Retinal pigment epithelial cell (primary cell): ENCODE data around the gene PDGFRB.

Experiments
- DNase-seq: peaks from one replicate; pipeline ENCODE4 v3.0.0-alpha.2; 2010; ENCODE audit warnings: low read depth
- H3K4me3 ChIP-seq: 2 replicates; pipeline ENCODE4 v1.5.1; 2011; ENCODE audit warnings: mild to moderate bottlenecking, low read length, control low read depth, moderate library complexity
- TF ChIP-seq, protein P1 (sequence below): conservative IDR thresholded peaks from 2 replicates; pipeline ENCODE4 v1.5.1; 2011; ENCODE audit warnings: low read depth, low read length, control low read depth, inconsistent platforms

PDGFRB gene

DNA sequence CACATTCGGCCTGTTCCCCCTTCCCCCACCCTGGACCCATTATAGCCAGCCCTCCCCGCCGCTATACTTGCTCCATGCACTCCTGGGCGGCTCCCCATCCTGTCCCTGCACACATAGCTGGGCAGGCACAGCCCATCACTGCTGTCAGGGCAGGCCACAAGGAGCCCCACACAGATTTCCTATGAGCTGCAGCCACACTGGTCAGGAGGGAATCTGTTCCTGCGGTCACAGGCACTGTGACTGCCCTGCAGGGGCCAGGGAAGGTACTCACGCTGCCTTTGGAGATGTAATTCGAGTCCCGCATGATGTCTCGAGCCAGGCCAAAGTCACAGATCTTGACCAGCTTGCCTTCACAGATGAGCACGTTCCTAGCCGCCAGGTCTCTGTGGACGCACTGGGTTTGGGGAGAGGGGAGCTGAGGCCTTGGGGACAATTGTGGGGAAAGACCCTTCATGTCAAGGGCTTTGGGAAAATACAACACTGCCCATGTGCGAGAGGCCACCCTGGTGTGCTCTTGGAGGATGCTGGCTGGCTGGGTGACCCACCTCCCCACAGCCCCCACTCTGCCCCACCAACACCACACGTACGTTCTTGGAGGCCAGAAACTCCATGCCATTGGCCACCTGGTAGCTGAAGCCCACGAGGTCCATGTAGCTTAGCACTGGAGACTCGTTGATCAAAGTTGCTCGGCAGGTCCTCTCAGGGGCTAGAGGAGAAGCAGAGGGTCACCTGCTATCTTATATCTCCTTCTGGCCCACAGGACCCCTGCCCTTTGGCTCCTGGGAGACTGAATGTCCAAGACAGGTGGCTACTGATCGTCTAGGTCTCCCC, 34.8 kb downstream of the PDGFRB start:
- TF ChIP-seq, protein P1, sequence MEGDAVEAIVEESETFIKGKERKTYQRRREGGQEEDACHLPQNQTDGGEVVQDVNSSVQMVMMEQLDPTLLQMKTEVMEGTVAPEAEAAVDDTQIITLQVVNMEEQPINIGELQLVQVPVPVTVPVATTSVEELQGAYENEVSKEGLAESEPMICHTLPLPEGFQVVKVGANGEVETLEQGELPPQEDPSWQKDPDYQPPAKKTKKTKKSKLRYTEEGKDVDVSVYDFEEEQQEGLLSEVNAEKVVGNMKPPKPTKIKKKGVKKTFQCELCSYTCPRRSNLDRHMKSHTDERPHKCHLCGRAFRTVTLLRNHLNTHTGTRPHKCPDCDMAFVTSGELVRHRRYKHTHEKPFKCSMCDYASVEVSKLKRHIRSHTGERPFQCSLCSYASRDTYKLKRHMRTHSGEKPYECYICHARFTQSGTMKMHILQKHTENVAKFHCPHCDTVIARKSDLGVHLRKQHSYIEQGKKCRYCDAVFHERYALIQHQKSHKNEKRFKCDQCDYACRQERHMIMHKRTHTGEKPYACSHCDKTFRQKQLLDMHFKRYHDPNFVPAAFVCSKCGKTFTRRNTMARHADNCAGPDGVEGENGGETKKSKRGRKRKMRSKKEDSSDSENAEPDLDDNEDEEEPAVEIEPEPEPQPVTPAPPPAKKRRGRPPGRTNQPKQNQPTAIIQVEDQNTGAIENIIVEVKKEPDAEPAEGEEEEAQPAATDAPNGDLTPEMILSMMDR: no peak
- DNase-seq: no peak
- no peak overlapping the region for H3K4me3 ChIP-seq

DNA sequence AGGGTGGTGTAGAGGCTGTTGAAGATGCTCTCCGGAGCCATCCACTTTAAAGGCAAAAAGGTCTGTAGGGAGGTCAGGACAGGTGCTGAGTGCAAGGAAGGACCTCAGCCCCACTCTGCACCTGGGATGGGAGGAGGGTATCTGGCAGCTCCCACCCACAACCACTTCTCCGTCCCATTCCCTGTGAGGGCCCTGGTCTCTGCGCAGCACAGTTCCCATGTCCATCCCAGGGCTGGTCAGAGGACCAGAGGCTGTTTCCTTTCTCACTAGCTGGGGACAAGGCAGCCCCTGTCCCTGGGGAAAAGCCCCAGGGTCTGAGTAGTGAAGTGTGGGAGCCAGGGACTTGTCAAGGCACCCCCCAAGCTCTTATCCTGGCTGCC, 35.6 kb downstream of the PDGFRB start:
- H3K4me3 ChIP-seq: no peak overlapping the region
- DNase-seq: no peak
- TF ChIP-seq, protein P1: no peak

DNA sequence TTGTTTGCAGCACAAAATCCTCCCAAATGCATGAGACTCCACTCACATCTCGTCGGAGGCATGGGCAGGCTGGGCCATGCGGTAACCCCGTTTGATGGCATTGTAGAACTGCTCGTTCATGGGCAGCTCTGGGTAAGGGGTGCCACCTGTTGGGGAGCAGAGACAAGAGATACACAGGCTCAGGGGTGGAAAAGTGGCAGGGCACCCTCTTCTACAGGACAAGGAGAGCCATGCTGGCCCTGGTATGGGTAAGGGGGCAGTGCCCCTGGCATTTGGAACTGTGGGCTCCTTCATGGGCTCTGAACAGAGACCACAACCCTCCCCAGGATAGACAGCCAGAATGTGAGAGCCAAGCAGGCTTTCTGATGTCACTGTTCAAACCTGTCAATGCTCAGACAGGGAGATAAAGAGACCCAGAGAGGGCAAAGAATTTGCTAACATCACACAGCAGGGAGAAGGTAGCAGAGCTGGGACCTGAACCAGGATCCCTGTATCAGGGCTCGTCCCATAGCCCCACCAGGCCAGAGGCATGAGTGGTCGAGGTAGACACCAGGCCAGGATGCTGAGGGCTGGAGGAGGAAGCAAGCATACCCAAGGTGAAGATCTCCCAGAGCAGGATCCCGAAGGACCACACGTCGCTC, 36.1 kb downstream of the PDGFRB start:
- no peak for DNase-seq
- TF ChIP-seq, protein P1: no peak
- no peak overlapping the region for H3K4me3 ChIP-seq

DNA sequence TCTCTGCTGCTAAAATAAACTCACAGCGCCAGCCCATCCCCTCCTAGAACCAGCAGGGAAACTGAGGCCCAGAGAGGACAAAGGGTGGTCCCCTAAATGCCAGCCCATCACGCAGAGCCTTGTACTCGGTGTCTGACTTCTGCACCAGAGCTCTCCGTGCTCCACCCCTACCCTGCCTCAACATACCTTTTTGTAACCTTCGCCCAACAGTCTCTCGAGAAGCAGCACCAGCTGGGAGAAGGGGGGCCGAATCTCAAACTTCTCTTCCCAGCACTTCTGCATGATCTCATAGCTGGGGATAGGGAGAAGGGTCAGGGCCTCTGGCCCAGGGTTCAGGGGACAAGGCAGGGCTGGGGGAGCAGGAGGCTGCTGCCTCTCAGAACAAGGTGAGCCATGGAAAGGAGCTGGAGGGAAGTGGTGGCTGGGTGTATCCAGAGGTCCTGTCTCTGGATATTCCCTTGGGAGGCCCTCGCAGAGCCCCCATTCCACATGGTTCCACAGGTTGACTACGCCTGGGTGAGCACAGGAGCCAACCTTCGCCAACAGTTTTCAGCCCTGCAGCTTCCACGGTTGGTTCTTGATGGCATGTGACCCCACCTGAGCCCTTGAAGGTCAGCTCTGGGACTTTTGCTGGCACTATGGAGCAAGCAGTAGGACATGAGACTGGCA, 37.0 kb downstream of the PDGFRB start:
- no peak for DNase-seq
- TF ChIP-seq, protein P1: no peak
- no peak overlapping the region for H3K4me3 ChIP-seq

DNA sequence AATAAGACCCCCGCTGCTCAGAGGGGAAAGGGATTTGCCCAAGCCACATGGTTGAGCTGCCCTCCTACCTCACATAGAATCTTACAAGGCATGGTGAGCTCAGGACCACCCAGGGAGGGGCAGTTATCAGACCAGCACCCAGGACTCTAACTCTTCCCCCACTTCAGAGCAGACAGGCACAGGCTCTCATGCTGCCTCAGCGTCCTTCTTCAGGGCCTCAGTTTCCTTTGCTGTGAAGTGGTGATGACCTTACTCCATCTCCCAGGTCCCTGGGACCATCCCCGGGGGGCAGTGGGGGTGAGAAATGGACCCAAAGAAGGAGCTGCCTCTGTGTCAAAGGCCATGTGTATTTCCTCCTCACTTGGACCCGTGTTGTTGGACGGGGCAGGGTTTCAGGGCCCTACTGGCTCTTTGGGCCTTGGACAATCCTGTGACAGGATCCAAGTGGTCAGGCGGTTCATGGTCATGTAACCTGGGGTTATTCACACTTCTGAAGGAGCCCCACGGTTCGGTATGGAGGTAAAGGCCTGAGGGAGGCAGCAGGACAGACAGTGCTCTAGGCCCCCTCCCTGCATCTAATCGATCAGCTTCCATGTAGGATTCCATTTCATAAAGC, 37.6 kb downstream of the PDGFRB start:
- TF ChIP-seq, protein P1: no peak
- DNase-seq: no peak
- H3K4me3 ChIP-seq: no peak overlapping the region

DNA sequence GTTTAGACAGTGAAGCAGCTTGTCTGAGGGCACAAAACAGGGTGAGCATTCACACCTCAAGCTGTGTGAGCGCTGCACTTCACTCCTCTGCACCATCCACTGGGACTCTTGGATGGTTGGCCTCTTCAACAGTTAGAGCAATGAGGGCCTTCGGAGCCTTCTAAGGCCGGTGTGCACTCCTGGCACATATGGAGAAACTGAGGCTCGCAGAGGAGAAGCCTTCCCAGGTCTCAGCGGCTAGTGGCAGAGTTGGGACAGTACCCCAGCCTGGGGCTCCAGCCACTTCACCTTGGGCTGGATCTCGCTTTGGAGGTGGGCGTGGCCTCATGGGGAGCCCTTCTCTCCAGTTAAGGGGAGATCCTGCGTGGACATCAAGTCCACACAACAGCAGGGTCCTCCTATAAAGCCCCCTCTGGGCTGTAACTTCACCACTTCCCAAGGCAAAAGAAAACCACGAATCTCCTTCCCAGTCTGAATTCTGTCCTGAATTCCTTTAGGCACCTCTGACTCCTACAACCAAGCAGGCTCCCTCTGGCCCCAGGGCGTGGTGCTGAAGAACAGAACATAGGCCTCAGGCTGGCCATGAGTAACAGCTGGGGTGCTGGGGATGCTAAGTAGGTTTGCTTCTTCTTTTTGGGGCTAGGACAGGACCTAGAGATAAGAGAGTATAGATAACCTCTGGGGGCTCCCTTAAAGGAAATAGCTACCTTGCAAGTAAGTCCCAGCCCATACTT, 38.8 kb downstream of the PDGFRB start:
- TF ChIP-seq, protein P1: no peak
- H3K4me3 ChIP-seq: no peak overlapping the region
- no peak for DNase-seq
